Activated naive CD8-positive, alpha-beta T cell treated with anti-CD3 and anti-CD28 coated beads for 36 hours (primary cell): ENCODE results near the gene TBP. TPM values are rescaled to one million over a fixed set of nuclear protein-coding genes. Genes with fewer than 3 reads are reported as not detected.
"Not testable (repeated sequence)": the region's sequence is repeated elsewhere in the genome, so short reads cannot be mapped to it uniquely, and the experiment has no call there.

Experiments
- DNase-seq: peaks from one replicate; pipeline ENCODE4 v3.0.0; 2021
- H3K27ac Mint-ChIP-seq: one replicate; pipeline ENCODE4 v1.8.0; 2022; ENCODE audit warnings: mild to moderate bottlenecking, moderate library complexity, mixed read lengths
- H3K27me3 Mint-ChIP-seq: one replicate; pipeline ENCODE4 v1.8.0; 2022; ENCODE audit warnings: mild to moderate bottlenecking, mixed read lengths
- H3K36me3 Mint-ChIP-seq: one replicate; pipeline ENCODE4 v1.8.0; 2021; ENCODE audit warnings: mild to moderate bottlenecking, mixed read lengths
- H3K4me1 Mint-ChIP-seq: one replicate; pipeline ENCODE4 v1.8.0; 2021; ENCODE audit warnings: mixed read lengths
- H3K4me3 Mint-ChIP-seq: one replicate; pipeline ENCODE4 v1.8.0; 2022; ENCODE audit warnings: mild to moderate bottlenecking, moderate library complexity, mixed read lengths
- H3K9me3 Mint-ChIP-seq: one replicate; pipeline ENCODE4 v1.8.0; 2022; ENCODE audit warnings: mixed read lengths
- total RNA-seq, 2 experiments: library from RNA; stranded (reverse); gene quantifications; one replicate each; pipeline ENCODE4 v1.2.3, GENCODE V29; 2021

The TBP gene
- 10 to 100 TPM; 27.6 to 28.0 TPM for total RNA-seq

DNA sequence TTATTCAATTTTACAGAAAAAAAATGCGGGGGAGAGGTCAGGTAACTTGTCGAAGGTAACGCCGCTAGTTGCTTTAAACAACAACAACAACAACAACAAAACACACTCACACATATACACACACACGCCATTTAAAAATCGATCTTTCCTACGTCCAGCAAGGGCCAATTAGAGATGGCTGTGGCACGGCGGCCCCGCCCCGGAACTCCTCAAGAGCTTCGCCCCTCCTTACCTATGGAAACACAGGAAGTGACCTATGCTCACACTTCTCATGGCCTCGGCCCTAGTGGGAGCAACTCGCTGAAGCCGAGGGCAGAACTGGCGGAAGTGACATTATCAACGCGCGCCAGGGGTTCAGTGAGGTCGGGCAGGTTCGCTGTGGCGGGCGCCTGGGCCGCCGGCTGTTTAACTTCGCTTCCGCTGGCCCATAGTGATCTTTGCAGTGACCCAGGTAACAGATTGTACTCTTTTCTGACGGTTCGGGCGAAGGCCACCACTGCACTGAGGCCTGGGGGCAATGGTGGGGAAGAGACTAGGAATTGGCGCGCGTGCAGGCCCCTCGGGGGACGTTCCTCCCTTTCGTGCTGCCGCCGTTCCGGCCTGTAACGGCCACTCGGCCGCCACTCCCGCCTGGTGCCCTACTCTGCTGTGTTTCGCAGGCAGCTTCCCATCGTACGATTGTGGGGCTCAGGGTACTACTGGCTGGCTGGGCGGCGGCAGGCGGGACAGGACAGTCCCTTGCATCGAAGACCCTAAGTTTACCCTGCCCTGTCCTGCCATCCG is at the start of gene TBP:
Gene TBP (plus strand): TSS at position 357 of the 783 bp plus-strand sequence. CDS start 2,661 bp downstream, outside the sequence.
- no peak within 1 kb of the TSS for H3K4me3 Mint-ChIP-seq
- peaks cover 38% of the 10 kb centered on the region for H3K4me1 Mint-ChIP-seq
- DNase-seq = peak; percentile 95
- no peaks in the 10 kb centered on the region for H3K9me3 Mint-ChIP-seq
- H3K27me3 Mint-ChIP-seq = no peaks in the 10 kb centered on the region
- no peak within 1 kb of the TSS for H3K27ac Mint-ChIP-seq
- peaks cover 23% of the 10 kb centered on the region for H3K36me3 Mint-ChIP-seq

DNA sequence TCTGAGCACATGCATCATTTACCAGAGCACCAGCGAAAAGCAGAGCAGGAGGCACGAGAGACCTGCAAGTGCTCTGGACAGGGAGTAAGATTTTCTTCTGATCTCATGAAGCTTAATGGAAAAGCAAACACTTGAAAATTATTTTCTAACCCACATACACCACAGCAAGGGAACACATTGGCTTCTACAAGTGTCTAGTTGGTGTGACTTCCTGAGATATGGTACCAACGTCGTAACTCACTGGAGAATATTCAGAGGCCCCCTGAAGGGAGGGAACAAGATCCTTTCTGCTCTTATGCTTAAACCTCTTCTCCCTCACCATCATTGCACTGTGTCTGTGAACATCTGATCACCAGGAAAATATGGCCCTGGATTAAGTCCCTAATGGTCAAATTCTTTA is 49.7 kb upstream of the TBP start:
- no peak for DNase-seq
- Mint-ChIP-seq H3K36me3 (no peaks in the 10 kb centered on the region), H3K4me1 (no peaks in the 10 kb centered on the region), H3K9me3 (no peaks in the 10 kb centered on the region), H3K27me3 (peaks cover 54% of the 10 kb centered on the region), H3K27ac (no peak overlapping the region), H3K4me3 (no peak overlapping the region)

DNA sequence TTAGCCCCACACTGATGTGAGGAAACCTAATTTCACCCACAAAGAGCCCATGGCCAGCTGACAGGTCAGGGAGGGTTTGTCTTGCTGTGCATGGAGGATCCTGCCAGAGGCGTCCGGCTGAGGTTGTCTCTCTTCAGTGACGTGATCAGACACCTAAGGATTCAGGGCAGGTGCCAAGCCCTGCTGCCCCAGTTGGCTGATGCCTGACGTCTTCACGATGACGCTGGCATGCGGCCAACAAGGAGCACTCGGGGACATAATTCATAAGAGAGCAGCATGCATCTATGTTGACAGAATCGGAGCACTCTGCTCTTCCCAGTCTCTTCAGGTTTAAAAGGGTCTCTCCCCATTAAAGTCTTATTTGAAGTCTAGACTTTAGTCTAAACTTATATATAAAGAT is 48.9 kb upstream of the TBP start:
- no peaks in the 10 kb centered on the region for H3K9me3 Mint-ChIP-seq
- no peak overlapping the region for H3K4me3 Mint-ChIP-seq
- no peaks in the 10 kb centered on the region for H3K36me3 Mint-ChIP-seq
- no peaks in the 10 kb centered on the region for H3K4me1 Mint-ChIP-seq
- H3K27ac Mint-ChIP-seq = no peak overlapping the region
- DNase-seq = no peak
- peaks cover 46% of the 10 kb centered on the region for H3K27me3 Mint-ChIP-seq

DNA sequence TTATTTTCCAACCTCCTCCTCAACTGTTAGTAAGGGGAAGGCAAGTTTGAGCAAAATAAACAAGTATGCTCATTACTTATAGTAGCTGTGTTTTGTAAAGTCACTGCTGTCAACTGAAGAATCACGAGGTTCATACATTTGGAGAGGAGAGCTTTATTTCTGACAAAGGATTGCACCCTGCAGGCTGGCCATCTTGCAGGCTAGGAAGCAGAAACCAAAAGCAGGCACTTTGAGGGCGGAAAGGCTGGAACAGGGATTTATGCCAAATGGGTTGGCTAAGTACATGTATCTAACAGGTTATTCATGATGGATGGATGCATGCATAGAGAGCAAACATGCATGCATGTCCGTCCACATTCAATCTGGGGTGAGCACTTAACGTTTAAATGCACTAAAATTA is 47.7 kb upstream of the TBP start:
- no peak for DNase-seq
- Mint-ChIP-seq H3K27ac (no peak overlapping the region), H3K4me1 (no peaks in the 10 kb centered on the region), H3K36me3 (no peaks in the 10 kb centered on the region), H3K27me3 (peaks cover 34% of the 10 kb centered on the region), H3K4me3 (no peak overlapping the region), H3K9me3 (no peaks in the 10 kb centered on the region)

DNA sequence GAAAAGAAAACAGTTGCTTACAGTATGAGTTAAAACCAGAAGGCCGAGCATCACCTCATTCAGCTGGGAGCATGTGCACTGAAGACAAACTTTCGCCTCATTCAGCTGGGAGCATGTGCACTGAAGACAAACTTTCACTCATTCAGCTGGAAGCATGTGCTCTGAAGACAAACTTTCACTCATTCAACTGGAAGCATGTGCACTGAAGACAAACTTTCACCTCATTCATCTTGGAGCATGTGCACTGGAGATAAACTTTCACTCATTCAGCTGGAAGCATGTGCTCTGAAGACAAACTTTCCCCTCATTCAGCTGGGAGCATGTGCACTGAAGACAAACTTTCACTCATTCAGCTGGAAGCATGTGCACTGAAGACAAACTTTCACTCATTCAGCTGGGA is 46.4 kb upstream of the TBP start:
- DNase-seq, H3K27ac Mint-ChIP-seq, H3K4me3 Mint-ChIP-seq, H3K36me3 Mint-ChIP-seq, H3K9me3 Mint-ChIP-seq, H3K4me1 Mint-ChIP-seq: not testable (repeated sequence)
- peaks cover 30% of the 10 kb centered on the region for H3K27me3 Mint-ChIP-seq

DNA sequence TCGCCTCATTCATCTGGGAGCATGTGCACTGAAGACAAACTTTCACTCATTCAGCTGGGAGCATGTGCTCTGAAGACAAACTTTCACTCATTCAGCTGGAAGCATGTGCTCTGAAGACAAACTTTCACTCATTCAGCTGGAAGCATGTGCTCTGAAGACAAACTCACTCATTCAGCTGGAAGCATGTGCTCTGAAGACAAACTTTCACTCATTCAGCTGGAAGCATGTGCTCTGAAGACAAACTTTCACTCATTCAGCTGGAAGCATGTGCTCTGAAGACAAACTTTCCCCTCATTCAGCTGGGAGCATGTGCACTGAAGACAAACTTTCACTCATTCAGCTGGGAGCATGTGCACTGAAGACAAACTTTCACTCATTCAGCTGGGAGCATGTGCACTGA is 45.9 kb upstream of the TBP start:
- not testable (repeated sequence) for H3K27ac Mint-ChIP-seq, DNase-seq, H3K4me3 Mint-ChIP-seq, H3K4me1 Mint-ChIP-seq, H3K9me3 Mint-ChIP-seq, H3K36me3 Mint-ChIP-seq
- H3K27me3 Mint-ChIP-seq = peaks cover 30% of the 10 kb centered on the region

DNA sequence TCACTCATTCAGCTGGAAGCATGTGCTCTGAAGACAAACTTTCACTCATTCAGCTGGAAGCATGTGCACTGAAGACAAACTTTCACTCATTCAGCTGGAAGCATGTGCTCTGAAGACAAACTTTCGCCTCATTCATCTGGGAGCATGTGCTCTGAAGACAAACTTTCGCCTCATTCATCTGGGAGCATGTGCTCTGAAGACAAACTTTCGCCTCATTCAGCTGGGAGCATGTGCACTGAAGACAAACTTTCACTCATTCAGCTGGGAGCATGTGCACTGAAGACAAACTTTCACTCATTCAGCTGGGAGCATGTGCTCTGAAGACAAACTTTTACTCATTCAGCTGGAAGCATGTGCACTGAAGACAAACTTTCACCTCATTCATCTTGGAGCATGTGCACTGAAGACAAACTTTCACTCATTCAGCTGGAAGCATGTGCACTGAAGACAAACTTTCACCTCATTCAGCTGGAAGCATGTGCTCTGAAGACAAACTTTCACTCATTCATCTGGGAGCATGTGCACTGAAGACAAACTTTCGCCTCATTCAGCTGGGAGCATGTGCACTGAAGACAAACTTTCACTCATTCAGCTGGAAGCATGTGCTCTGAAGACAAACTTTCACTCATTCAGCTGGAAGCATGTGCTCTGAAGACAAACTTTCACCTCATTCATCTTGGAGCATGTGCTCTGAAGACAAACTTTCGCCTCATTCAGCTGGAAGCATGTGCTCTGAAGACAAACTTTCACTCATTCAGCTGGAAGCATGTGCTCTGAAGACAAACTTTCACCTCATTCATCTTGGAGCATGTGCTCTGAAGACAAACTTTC is 45.1 kb upstream of the TBP start:
- not testable (repeated sequence) for H3K4me3 Mint-ChIP-seq, H3K27ac Mint-ChIP-seq, H3K36me3 Mint-ChIP-seq, DNase-seq, H3K9me3 Mint-ChIP-seq, H3K4me1 Mint-ChIP-seq
- peaks cover 23% of the 10 kb centered on the region for H3K27me3 Mint-ChIP-seq

DNA sequence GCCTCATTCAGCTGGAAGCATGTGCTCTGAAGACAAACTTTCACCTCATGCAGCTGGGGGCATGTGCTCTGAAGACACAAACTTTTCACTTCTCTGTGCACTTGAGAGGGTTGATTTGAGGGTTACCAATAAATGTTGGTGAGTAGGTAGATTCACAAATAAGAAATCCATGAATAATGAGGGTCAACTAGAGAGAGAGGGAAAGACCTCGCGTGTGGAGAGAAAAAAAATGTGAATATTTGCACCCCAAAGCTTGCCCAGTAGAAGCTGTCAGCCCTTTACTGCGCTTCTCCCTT is 44.5 kb upstream of the TBP start:
- no peaks in the 10 kb centered on the region for H3K36me3 Mint-ChIP-seq
- H3K27me3 Mint-ChIP-seq = peaks cover 19% of the 10 kb centered on the region
- no peak overlapping the region for H3K4me3 Mint-ChIP-seq
- no peaks in the 10 kb centered on the region for H3K9me3 Mint-ChIP-seq
- DNase-seq = no peak
- H3K27ac Mint-ChIP-seq = no peak overlapping the region
- H3K4me1 Mint-ChIP-seq = no peaks in the 10 kb centered on the region

DNA sequence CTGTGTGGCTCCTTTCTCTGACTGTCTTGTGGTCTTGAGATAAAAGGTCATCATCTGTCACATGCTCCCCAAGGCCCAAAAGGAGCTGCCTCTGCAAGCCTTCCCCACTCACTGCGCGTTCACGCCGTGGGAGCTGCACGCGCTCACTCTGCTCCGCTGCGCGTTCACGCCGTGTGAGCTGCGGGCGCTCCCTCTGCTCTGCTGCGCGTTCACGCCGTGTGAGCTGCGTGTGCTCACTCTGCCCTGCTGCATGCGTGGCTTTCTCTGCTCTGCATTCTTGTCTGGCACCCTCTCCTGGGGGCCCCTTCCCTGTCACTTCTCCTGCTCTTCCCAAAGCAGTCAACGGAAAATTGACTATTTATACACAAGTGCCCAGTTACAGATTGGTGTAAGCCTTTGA is 43.5 kb upstream of the TBP start:
- Mint-ChIP-seq H3K9me3 (no peaks in the 10 kb centered on the region), H3K27ac (no peak overlapping the region), H3K4me1 (no peaks in the 10 kb centered on the region), H3K4me3 (no peak overlapping the region), H3K27me3 (peaks cover 12% of the 10 kb centered on the region), H3K36me3 (no peaks in the 10 kb centered on the region)
- no peak for DNase-seq

DNA sequence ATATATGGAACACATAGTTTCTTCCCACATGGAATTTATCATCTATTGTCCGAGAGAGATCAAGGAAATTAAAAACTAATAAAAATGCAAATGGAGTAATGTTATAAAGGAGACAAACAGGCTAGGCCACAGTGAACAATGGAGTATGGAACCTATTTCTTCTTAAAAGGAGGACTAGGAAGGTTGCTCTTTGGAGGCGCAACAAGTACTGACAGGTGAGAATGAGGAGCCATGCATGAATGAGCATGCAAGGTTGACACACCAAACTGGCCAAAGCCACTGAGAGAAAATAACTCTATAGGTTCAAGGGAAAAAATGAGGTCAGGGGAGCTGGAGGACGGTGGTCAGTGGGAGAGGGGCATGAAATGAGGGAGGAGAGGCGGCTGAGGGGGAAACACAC is 41.9 kb upstream of the TBP start:
- peaks cover 12% of the 10 kb centered on the region for H3K27me3 Mint-ChIP-seq
- no peaks in the 10 kb centered on the region for H3K36me3 Mint-ChIP-seq
- no peak for DNase-seq
- no peak overlapping the region for H3K27ac Mint-ChIP-seq
- peaks cover 2% of the 10 kb centered on the region for H3K4me1 Mint-ChIP-seq
- no peak overlapping the region for H3K4me3 Mint-ChIP-seq
- no peaks in the 10 kb centered on the region for H3K9me3 Mint-ChIP-seq

DNA sequence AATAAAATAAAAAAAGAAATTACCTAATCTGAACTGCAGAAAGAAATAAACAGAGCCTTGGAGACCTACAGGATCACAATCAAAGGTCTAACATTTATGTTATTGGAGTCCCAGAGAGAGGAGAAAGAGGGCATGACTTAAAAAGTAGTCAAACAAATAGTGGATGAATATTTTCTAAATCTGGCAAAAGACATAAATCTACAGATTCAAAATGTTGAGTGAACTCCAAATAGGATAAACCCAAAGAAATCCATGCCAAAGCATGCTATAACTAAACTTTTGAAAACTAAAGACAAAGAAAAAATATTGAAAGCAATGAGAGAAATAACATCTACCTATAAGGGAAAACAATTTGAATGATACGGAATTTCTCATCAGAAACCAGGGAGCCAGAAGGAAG is 39.3 kb upstream of the TBP start:
- no peak for DNase-seq
- peaks cover 2% of the 10 kb centered on the region for H3K4me1 Mint-ChIP-seq
- no peak overlapping the region for H3K4me3 Mint-ChIP-seq
- no peaks in the 10 kb centered on the region for H3K9me3 Mint-ChIP-seq
- H3K36me3 Mint-ChIP-seq = no peaks in the 10 kb centered on the region
- peaks cover 18% of the 10 kb centered on the region for H3K27me3 Mint-ChIP-seq
- no peak overlapping the region for H3K27ac Mint-ChIP-seq

DNA sequence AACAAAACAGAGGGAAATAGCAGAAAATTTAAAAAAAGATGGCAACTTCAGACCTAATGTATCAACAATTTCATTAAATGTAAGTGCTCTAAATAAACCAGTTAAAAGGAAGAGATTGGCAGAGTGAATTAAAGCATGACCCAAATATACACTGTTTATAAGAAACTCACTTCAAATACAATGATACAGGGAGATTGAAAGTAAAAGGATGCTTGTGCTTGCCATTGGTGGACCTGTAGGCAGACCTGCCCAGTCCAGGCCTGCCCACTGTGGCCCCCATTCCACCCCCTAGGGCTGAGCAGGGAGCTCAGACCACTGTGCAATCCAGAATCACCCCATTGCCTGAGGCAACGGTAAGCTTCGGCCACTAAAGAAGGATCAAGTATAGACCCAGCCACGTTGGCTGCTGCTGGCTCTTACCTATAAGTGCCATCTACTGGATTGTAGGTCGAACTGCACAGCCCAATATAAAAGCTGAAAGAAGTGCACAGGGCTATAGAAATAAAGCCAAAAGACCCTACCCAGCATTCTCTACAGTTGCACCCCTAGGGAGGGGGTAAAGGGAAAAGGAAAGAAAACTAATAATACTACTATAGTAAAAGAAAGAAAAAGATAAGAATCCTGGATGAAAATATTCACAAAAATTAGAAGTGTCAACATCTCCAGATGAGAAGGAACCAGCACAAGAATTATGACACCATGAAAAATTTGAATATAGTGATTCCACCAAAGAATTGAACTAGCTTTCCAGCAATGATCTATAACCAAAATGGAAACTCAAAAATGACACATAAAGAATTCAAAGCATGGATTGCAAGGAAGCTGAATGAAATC is 37.2 kb upstream of the TBP start:
- DNase-seq = peak; percentile 14
- H3K4me3 Mint-ChIP-seq = no peak overlapping the region
- H3K27ac Mint-ChIP-seq = no peak overlapping the region
- H3K27me3 Mint-ChIP-seq = peaks cover 22% of the 10 kb centered on the region
- no peaks in the 10 kb centered on the region for H3K9me3 Mint-ChIP-seq
- H3K4me1 Mint-ChIP-seq = peaks cover 2% of the 10 kb centered on the region
- H3K36me3 Mint-ChIP-seq = no peaks in the 10 kb centered on the region

DNA sequence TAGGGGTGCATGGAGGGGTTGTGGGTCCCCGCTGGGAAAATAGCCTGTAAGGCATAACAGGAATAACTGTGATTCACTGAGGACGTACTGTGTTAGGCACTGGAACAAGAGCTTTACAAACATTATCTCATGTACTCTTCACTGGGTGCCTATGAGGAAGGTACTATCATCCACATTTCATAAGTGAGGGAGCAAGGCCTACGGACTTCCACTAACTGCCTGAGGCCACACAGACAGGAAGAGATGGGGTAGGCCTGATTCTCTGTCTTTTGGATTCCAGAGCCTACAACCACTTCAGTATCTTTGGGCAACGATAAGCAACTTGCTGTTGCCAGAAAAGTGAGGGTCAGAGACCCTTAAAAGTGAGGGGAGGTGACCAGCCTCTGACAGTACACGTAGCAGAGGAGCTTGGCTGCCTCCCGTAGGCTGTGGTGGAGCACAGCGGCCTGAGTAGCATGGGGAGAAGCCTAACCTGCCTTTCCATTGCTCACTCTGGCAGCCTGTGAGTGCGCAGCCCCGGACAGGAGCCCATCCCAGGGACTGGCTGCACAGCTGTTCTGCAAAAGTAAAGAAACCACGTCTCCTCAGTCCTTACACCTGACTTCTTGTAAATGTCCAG is 31.5 kb upstream of the TBP start:
- Mint-ChIP-seq H3K27me3 (peaks cover 9% of the 10 kb centered on the region), H3K27ac (no peak overlapping the region), H3K4me1 (no peaks in the 10 kb centered on the region), H3K36me3 (no peaks in the 10 kb centered on the region), H3K4me3 (no peak overlapping the region), H3K9me3 (no peaks in the 10 kb centered on the region)
- peak; percentile 5 for DNase-seq

DNA sequence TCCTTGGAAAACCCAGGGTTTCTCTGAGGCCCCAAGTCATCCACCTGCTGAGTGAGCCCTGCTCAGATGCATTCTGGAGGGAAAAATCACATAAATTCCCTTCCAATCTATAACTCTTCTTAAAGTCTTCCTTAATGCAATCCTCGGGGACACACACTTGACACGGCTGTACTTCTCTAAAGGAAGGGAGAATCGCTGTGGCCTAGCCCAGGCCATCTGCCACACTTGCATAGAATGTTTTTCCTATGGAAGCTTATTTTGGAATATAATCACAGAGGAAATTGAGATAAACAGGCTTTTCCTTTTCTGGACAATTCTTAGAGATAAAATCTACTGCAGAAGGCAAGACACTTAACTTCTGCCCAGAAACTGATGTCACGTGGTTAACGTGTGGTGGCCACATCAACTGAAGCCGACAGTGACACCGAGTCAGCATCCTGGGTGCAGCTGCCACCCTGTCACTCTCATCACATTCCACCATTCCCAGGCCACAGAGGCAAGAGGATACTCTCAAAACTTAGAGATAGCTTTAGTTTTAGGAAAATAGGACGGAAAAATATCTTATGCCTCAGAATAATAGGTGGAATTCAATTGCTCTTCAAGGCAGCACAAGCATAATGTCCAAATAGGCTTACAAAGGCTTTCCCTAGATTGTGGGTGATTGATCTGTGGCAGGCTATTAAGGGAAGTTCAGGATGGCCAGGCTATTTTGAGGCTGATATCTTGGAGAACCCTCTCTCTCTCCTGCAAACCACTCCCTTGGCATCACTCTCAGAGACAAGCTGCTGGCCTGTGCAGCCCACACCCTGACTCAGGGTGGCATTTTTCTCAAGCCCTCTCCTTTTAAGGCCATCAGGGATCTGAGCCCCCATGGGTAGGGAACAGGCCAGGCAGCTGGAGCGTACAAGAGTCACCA is 30.7 kb upstream of the TBP start:
- no peaks in the 10 kb centered on the region for H3K9me3 Mint-ChIP-seq
- DNase-seq = no peak
- H3K4me3 Mint-ChIP-seq = no peak overlapping the region
- peaks cover 4% of the 10 kb centered on the region for H3K27me3 Mint-ChIP-seq
- peaks cover 3% of the 10 kb centered on the region for H3K4me1 Mint-ChIP-seq
- H3K27ac Mint-ChIP-seq = no peak overlapping the region
- no peaks in the 10 kb centered on the region for H3K36me3 Mint-ChIP-seq
